Thymus (tissue), 11 donors: ENCODE data around the gene PODN. TPM values are rescaled to one million over a fixed set of nuclear protein-coding genes. Genes with fewer than 3 reads are reported as not detected.

Source experiments
- DNase-seq, 9 donors: peaks; one replicate each; pipeline ENCODE4 v3.0.0-alpha.2; 2013; ENCODE audit warnings: low spot score in 9 of 9, low read depth in 6 of 9, missing footprints in 1 of 9
- H3K27ac ChIP-seq, 2 donors: one replicate each; pipeline ENCODE4 v1.5.1; 2013; ENCODE audit warnings: control low read depth in 1 of 2, low read depth in 1 of 2, low read length in 1 of 2, mild to moderate bottlenecking in 1 of 2, moderate library complexity in 1 of 2
- H3K27me3 ChIP-seq, 2 donors: one replicate each; pipeline ENCODE4 v1.5.1; 2013; ENCODE audit warnings: low read length in 1 of 2; ENCODE audit not compliant: control insufficient read depth in 2 of 2, insufficient read depth in 1 of 2
- H3K36me3 ChIP-seq, 2 donors: one replicate each; pipeline ENCODE4 v1.5.1; 2013; ENCODE audit warnings: low read length in 1 of 2, mild to moderate bottlenecking in 1 of 2, moderate library complexity in 1 of 2; ENCODE audit not compliant: control insufficient read depth in 2 of 2, insufficient read depth in 2 of 2
- H3K4me1 ChIP-seq, 2 donors: one replicate each; pipeline ENCODE4 v1.5.1; 2013; ENCODE audit warnings: low read length in 2 of 2; ENCODE audit not compliant: control insufficient read depth in 2 of 2, insufficient read depth in 2 of 2
- H3K4me3 ChIP-seq, 2 donors: one replicate each; pipeline ENCODE4 v1.5.1; 2013; ENCODE audit warnings: low read length in 2 of 2, control low read depth in 1 of 2, mild to moderate bottlenecking in 1 of 2
- H3K9me3 ChIP-seq, 2 donors: one replicate each; pipeline ENCODE4 v1.5.1; 2013; ENCODE audit warnings: low read length in 1 of 2, mild to moderate bottlenecking in 1 of 2; ENCODE audit not compliant: control insufficient read depth in 2 of 2, insufficient read depth in 1 of 2
- WGBS: extraction: QIAGEN DNeasy Blood & Tissue Kit; methylation state at CpG from one replicate; pipeline ENCODE4 v1.1.7; 2013; 5-methylcytosine and 5-hydroxymethylcytosine counted together
- polyA plus RNA-seq: library from polyadenylated mRNA; stranded (reverse); fragments of 200-250 nt; gene quantifications from one replicate; pipeline ENCODE4 v1.2.3, GENCODE V29; 2013
- total RNA-seq: library from RNA; stranded (reverse); fragments of 120-200 nt; gene quantifications from one replicate; pipeline ENCODE4 v1.2.4, GENCODE V29; 2013
- donor health status: healthy.

The PODN gene
- total and polyA plus RNA-seq, 2 donors = 1.4 to 4.8 TPM

- DNase-seq = peak in 4 of 9 donors; percentile 33 to 73 (median 44)
- 36% methylated on average over 15 of the region's 15 CpGs for WGBS
- Histone ChIP-seq H3K27me3 (peaks cover 0 to 2% of the 10 kb centered on the region in 2 donors), H3K4me3 (no peak overlapping the region), H3K36me3 (no peaks in the 10 kb centered on the region), H3K4me1 (peaks cover 0 to 58% of the 10 kb centered on the region in 2 donors), H3K9me3 (peaks cover 0 to 6% of the 10 kb centered on the region in 2 donors), H3K27ac (peak overlapping the region in 1 of 2 donors; percentile 65)
These were observed 45.7 kb downstream of the PODN start for GRCh38 chr1:53107570-53108322.

DNA sequence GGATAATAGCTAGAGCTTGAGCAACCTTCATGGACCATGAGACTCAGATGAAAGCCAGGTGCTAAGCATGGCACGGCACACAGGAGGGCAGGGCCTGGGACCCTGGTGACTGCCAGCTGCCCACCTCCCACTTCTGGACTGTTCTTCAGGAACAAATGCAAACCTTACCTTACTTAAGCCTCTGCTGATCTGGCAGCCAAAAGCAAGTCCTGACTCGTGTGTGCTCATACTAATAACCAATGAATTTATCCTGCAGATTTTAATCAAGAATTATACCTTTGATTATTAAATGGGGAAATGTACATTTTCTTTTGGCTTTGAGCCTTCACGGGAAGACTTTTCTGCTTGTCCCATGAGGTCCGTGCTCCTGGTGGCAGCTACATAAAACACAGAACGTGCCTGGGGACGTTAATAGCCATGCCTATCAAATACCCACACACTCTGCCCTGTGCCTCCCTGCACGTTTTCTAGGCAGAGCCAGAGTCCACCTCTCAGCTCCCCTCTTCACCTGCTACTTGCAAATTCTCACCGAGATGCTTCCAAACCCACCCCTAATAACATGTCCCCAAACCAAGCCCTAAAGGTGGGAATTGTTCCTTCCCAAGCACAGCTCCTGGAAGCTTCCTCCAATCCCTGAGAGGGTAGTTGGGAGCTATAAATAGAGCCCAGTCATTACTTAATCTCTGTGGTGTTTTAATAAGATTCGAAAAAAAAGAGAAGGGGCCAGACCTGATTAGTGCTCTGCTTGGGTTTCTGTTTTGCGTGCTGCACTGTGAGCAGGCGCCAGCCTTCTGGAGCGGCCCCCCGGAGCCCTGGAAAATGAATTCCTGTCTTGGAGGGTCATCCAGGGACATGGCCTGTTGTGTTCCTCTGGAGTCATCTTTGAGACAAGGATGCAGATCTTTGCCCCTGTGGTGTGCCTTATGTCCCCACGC lies 46.9 kb downstream of the PODN start:
- peaks cover 0 to 6% of the 10 kb centered on the region in 2 donors for H3K9me3 ChIP-seq
- no peak overlapping the region for H3K27ac ChIP-seq
- peaks cover 0 to 55% of the 10 kb centered on the region in 2 donors for H3K4me1 ChIP-seq
- DNase-seq = no peak
- no peak overlapping the region for H3K4me3 ChIP-seq
- H3K36me3 ChIP-seq = no peaks in the 10 kb centered on the region
- peaks cover 0 to 2% of the 10 kb centered on the region in 2 donors for H3K27me3 ChIP-seq
- 93% methylated on average over 14 of the region's 14 CpGs for WGBS

DNA sequence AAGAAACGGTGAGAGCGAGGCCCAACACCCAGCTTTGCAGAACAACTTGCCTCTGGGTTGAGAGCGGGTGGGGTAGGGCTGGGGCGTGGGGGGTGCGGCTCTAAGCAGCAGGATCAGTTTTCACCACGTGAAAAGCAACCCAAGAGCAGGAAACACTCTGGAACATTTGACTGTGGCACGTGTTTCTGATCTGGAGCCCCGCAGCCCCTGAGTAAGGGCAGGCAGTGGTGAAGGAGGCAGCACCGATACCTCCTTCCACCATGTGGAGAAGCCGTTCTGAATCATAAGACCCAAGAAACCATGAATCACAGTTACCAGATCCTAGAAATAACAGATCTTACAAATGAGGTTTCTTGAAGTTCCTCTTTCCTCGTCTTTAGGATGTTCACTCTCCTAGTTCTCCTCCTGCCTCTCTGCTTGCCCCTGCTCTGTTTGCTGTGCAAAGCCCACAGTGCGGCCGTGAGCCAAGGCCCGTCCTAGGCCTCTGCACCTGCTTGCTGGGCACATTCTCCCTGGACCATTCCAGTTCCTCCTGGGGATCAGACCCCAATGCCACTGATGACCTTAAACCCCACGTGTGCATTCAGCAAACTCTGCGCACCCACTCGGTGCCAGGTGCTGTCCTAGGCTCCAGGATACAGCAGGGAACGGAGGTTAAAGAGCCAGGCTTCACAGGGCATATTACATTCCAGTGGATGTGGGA lies 48.5 kb downstream of the PODN start:
- Histone ChIP-seq H3K36me3 (no peaks in the 10 kb centered on the region), H3K27ac (no peak overlapping the region), H3K9me3 (peaks cover 0 to 6% of the 10 kb centered on the region in 2 donors), H3K4me1 (peaks cover 0 to 47% of the 10 kb centered on the region in 2 donors), H3K4me3 (no peak overlapping the region), H3K27me3 (peaks cover 0 to 2% of the 10 kb centered on the region in 2 donors)
- WGBS = 58% methylated on average over 18 of the region's 18 CpGs
- peak in 1 of 9 donors; percentile 25 for DNase-seq

GRCh38 chr1:53111073-53111556 lies 49.1 kb downstream of the PODN start:
- Histone ChIP-seq H3K4me1 (peaks cover 0 to 47% of the 10 kb centered on the region in 2 donors), H3K4me3 (no peak overlapping the region), H3K9me3 (peaks cover 0 to 6% of the 10 kb centered on the region in 2 donors), H3K27me3 (peaks cover 0 to 2% of the 10 kb centered on the region in 2 donors), H3K27ac (no peak overlapping the region), H3K36me3 (no peaks in the 10 kb centered on the region)
- WGBS = 93% methylated on average over 10 of the region's 10 CpGs
- no peak for DNase-seq

GRCh38 chr1:53111693-53112092 lies 49.7 kb downstream of the PODN start:
- Histone ChIP-seq H3K4me1 (peaks cover 0 to 47% of the 10 kb centered on the region in 2 donors), H3K36me3 (no peaks in the 10 kb centered on the region), H3K27me3 (peaks cover 0 to 2% of the 10 kb centered on the region in 2 donors), H3K27ac (no peak overlapping the region), H3K9me3 (peaks cover 0 to 6% of the 10 kb centered on the region in 2 donors), H3K4me3 (no peak overlapping the region)
- no peak for DNase-seq
- 86% methylated on average over 5 of the region's 5 CpGs for WGBS

GRCh38 chr1:53112271-53112774 lies 50.3 kb downstream of the PODN start:
- Histone ChIP-seq H3K36me3 (no peaks in the 10 kb centered on the region), H3K4me1 (peaks cover 0 to 41% of the 10 kb centered on the region in 2 donors), H3K27ac (no peak overlapping the region), H3K27me3 (peaks cover 0 to 2% of the 10 kb centered on the region in 2 donors), H3K4me3 (no peak overlapping the region), H3K9me3 (peaks cover 0 to 6% of the 10 kb centered on the region in 2 donors)
- no peak for DNase-seq
- WGBS = 94% methylated on average over 2 of the region's 2 CpGs

DNA sequence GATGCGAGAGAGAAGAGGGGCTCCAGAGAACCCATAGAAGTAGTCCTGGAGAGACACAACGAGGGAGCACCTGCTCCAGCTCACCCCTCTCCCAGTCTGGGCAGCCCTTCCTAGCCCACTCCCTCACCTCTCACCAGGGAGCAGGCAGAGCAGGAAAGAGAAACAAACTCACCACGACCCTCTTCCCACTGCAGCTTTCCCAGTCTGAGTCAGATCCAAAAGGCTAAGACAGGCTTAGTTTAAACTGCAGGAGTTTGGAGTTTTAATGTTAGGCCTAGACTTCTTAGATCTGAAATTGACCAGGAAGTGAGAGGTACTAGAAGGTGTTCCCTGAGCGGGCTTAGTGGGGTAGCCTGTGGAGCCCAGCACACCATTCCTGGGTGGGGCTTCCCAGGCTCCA lies 50.8 kb downstream of the PODN start:
- WGBS = 95% methylated on average over 4 of the region's 4 CpGs
- peaks cover 0 to 2% of the 10 kb centered on the region in 2 donors for H3K27me3 ChIP-seq
- peaks cover 0 to 6% of the 10 kb centered on the region in 2 donors for H3K9me3 ChIP-seq
- no peak overlapping the region for H3K4me3 ChIP-seq
- DNase-seq = no peak
- no peaks in the 10 kb centered on the region for H3K36me3 ChIP-seq
- H3K27ac ChIP-seq = no peak overlapping the region
- peaks cover 0 to 36% of the 10 kb centered on the region in 2 donors for H3K4me1 ChIP-seq

DNA sequence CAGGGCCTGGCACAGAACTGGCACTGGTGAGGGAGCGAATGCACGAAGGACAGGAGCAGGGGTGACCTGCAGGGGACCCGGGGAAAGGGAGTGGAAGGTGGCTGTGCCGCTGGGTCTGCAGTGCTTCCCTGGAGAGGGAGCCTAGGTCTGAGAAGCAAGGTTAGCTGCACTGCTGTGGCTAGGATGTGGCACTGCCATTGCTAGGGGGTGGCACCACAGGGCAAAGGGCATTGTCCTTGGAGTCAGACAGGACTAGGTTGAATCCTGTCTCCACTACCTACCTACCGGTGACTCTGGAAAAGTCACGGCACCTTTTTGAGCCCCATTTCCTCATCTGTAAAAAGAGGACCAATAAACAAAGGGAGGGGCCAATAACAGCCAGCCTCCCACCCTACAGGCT lies 52.1 kb downstream of the PODN start:
- H3K9me3 ChIP-seq = peaks cover 0 to 6% of the 10 kb centered on the region in 2 donors
- 98% methylated on average over 6 of the region's 6 CpGs for WGBS
- no peak overlapping the region for H3K4me3 ChIP-seq
- no peak overlapping the region for H3K27ac ChIP-seq
- H3K27me3 ChIP-seq = peaks cover 0 to 2% of the 10 kb centered on the region in 2 donors
- H3K4me1 ChIP-seq = peaks cover 0 to 23% of the 10 kb centered on the region in 2 donors
- no peak for DNase-seq
- no peaks in the 10 kb centered on the region for H3K36me3 ChIP-seq
